Activated CD8-positive, alpha-beta memory T cell treated with anti-CD3 and anti-CD28 coated beads for 1 hour (primary cell): ENCODE data around the gene ZBTB20.
"Not testable (repeated sequence)": the region's sequence is repeated elsewhere in the genome, so short reads cannot be mapped to it uniquely, and the experiment has no call there.

Source experiments
- DNase-seq, 2 donors: peaks; one replicate each; pipeline ENCODE4 v3.0.0-alpha.2; 2020; ENCODE audit warnings: low read depth in 1 of 2; ENCODE audit errors: extremely low read depth in 1 of 2

Gene ZBTB20

GRCh38 chr3:115146418-115147328, at the start of gene ZBTB20:
Gene ZBTB20, minus strand, starts transcription at chr3:115147288.
- peak; percentile 32 to 55 for DNase-seq

- no peak for DNase-seq
These were observed 47.4 kb upstream of the ZBTB20 start for GRCh38 chr3:115194476-115194875.

DNA sequence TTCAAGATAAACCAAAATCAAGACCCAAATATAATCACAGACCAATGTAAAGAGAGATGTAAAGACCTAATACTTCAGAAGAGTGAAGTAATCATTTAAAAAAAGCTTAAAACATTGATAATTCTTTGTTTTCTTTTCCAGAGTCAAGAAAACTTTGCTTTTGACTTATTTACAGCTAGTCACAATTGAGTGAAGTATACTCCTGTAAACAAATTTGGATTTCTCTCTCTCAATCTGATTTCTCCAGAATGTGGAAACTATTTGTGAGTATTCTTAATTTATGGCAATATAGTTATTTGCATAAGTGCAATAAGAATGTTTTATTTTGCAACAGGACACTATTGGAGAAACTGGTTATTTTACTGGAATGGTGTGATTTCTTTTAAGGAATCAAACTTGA, 43.7 kb upstream of the ZBTB20 start:
- DNase-seq: no peak

GRCh38 chr3:115187149-115187757, 40.2 kb upstream of the ZBTB20 start:
- DNase-seq: no peak

DNA sequence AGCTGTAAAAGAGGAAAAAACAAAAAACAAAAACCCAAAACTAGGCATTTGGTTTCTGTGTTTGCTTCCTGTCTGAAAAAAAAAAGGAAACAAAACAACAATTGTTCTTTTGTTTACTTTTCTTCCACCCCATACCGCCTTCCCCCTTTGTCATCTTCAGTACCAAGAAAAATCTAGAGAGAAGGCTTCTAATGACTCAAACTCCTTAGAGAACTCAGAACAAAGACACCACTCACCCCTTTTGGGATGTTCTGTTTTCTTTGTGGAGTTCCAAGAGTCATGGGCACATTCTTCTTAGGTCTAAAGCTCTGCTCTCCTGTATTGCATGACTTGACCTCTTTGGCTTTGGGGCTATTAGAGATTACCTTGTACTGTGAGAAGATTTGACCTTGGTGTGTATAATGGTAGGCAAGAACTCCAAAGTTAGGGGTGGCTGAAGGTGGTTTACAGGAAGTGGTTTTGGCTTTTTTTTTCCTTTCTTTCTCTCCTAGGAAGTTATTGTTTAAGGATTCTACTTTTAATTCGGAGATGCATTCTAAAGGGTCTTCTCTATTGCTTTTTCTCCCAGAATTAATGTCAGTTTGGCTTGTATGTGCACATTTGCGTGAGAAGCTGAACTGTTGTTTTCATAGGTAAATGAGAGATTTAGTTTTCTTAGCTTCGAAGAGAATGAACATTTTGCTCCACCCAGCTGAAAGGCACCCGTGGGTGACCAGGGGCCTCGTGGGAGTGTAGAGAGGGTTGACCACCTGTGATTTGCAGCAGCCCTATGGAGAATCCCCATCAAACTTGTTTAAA, 39.5 kb upstream of the ZBTB20 start:
- DNase-seq: no peak

DNA sequence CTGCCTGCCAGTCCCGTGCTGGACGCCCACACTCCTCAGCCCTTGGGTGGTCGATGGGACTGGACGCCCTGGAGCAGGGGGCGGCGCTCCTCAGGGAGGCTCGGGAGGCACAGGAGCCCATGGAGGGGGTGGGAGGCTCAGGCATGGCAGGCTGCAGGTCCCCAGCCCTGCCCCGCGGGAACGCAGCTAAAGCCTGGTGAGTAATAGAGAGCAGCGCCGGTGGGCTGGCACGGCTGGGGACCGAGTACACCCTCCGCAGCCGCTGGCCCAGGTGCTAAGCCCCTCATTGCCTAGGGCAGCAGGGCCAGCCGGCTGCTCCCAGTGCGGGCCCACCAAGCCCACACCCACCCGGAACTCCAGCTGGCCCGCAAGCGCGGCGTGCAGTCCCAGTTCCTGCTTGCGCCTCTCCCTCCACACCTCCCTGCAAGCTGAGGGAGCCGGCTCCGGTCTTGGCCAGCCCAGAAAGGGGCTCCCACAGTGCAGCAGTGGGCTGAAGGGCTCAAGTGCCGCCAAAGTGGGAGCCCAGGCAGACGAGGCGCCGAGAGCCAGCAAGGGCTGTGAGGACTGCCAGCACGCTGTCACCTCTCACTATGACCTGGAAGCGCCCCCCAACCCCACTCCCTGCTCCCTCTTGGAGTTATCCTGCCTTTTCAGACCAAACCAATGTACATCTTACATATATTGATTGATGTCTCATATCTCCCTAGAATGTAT, 37.9 kb upstream of the ZBTB20 start:
- not testable (repeated sequence) for DNase-seq

GRCh38 chr3:115178930-115179329, 31.8 kb upstream of the ZBTB20 start:
- not testable (repeated sequence) for DNase-seq

GRCh38 chr3:115169808-115170207, 22.7 kb upstream of the ZBTB20 start:
- DNase-seq: no peak

GRCh38 chr3:115165701-115166100, 18.6 kb upstream of the ZBTB20 start:
- no peak for DNase-seq

- DNase-seq: peak in 1 of 2 donors; percentile 11
These were observed 18.2 kb upstream of the ZBTB20 start for GRCh38 chr3:115165266-115165665.

GRCh38 chr3:115164374-115165221, 17.5 kb upstream of the ZBTB20 start:
- DNase-seq: no peak

DNA sequence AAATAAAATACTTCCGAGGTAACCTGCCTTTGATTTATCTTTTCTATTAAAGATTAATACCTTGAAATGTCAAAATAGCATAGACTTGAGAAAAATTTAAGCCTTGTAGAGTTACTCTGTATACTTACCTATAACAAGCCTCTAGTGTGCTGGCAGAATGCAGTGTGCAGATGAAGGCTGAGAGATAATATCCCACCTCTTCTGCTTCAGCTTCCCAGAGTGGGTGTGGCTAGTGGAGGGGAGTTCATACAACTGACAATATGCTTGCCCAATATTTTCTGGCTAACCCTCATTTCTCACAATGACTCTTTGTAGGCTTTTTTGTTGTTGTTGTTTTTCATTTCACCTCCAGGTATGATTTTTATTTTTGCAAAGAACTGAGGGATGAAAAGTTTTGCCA, 15.7 kb upstream of the ZBTB20 start:
- no peak for DNase-seq

DNA sequence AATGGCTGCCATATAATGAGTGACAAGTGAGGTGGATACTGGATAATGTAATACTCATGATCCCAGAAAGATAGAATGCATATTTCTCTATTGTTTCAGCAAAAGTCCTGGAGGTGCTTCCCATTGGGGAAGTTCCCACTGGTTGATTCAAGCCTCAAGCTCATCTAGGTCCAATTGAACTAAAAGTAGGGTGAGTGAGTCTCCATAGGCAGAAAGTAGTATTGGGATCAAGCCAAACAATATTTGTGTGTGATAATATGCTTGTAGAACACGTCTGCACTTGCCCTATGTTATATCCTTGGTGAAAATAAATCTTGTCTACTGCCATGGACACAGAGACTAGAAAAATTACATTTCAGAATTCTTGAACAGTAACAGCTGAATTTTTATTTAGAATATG, 14.8 kb upstream of the ZBTB20 start:
- DNase-seq: no peak

DNA sequence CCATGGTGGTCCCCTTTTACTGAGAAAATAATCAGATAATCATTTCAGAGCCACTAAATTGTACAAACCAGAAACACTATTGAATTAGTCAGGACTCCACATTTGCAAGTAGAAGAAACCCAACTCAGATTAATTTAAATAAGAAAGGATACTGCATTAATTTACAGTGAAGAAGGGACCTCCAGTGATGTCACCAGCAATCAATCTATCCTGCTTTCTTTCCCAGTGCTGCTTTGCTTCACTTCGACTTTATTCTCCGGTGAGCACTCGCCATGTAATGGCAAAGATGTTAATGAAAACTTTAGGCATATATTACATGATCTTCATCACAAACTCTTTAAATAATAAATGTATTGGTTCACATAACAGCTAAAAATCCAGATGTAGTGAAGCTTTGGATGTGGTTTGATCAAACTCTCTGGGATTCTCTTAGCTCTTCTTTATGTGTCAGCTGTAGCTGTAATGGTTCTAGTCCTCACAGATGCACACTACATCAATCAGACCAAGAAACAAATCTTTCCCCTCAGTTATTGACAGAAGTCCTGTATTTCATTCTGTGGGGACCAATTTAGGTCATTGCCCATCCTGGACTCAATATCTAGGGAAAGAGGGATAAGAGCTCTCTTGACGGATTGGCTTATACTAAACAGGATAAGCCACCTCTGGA, 14.2 kb upstream of the ZBTB20 start:
- no peak for DNase-seq

DNA sequence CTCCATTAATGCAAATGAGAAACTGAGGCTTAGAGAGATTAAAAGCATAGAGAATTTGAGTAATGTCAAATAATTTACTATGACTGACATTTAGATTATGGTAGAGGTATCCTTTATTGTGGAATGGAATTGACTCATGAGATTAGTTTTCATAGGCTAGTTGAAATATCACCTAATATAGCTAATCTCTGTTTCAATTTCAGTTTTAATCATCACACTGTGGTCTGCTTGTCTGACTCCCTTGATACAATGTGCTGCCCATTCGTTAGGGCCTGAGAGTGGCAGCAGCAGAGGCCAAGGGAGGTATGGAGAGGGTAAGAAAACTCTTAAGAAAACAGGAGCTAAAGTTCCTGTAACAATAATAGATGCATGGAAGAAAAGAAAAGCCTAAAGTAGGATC, 13.2 kb upstream of the ZBTB20 start:
- DNase-seq: no peak

DNA sequence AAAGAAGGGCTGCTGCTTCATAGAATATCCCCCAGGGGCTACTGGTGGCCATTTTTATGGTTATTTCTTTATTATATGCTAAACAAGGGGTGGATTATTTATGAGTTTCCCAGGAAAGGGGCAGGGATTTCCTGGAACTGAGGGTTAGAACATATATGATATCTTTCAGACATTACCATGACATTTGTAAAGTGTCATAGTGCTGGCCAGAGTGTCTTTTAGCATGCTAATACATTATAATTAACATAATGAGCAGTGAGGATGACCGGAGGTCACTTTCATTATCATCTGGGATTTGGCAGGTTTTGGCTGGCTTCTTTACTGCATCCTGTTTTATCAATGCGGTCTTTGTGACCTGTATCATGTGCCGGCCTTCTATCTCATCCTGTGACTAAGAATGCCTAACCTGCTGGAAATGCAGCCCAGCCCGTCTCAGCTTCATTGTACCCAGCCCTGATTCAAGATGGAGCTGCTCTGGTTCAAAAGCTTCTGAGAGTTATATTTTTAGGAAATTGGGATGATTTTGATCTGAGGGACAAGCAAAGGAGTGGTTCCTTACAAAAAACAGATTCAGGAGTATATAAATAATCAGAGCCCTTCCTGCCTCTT, 9.1 kb upstream of the ZBTB20 start:
- DNase-seq: no peak

- no peak for DNase-seq
These were observed 7.5 kb upstream of the ZBTB20 start for GRCh38 chr3:115154611-115155010.

GRCh38 chr3:115151921-115152320, 4.8 kb upstream of the ZBTB20 start:
- DNase-seq: no peak
